K562 (cell line): ENCODE data around the gene COL26A1. TPM values are rescaled to one million over a fixed set of nuclear protein-coding genes. Genes with fewer than 3 reads are reported as not detected.
A peak's percentile ranks its signal among the peaks of the same experiment; 100 is the strongest.

ENCODE experiments used
- ATF2 ChIP-seq: sonication (generic); formaldehyde crosslinking; IDR thresholded peaks from 2 replicates; pipeline ENCODE4 v1.8.1; 2022; ENCODE audit warnings: missing genetic modification reagents
- CC2D1A ChIP-seq: fragments of 450-650 bp; IDR thresholded peaks from 2 replicates; pipeline ENCODE4 v1.6.1; 2017; ENCODE audit warnings: mild to moderate bottlenecking
- CREM ChIP-seq: IDR thresholded peaks from 2 replicates; pipeline ENCODE4 v1.6.1; 2014; ENCODE audit warnings: antibody characterized with exemption, low read depth
- CTBP1 ChIP-seq: fragments of 450-650 bp; IDR thresholded peaks from 2 replicates; pipeline ENCODE4 v1.6.1; 2016; ENCODE audit warnings: borderline replicate concordance
- E2F8 ChIP-seq: fragments of 450-650 bp; IDR thresholded peaks from 2 replicates; pipeline ENCODE4 v1.7.1; 2018; ENCODE audit warnings: mild to moderate bottlenecking, low read depth; ENCODE audit not compliant: partially characterized antibody
- FOXA3 ChIP-seq, 2 experiments: fragments of 450-650 bp in 1 of 2; sonication (generic) in 1 of 2; formaldehyde crosslinking; IDR thresholded peaks in 1 of 2; conservative IDR thresholded peaks in 1 of 2; 2 replicates each; pipeline versions ENCODE4 v1.4.0 to v1.8.0; 2020 to 2022; ENCODE audit warnings: mild to moderate bottlenecking in 2 of 2, missing genetic modification reagents in 1 of 2
- HEY1 ChIP-seq: fragments of 250-450 bp; sonication (Bioruptor Pico); IDR thresholded peaks from 2 replicates; pipeline ENCODE4 v1.5.0; 2020; ENCODE audit warnings: mild to moderate bottlenecking, moderate library complexity, borderline replicate concordance
- JUND ChIP-seq, 2 experiments: IDR thresholded peaks; 2 replicates in 1 of 2; 3 replicates in 1 of 2; pipeline ENCODE4 v1.6.1; 2011; ENCODE audit warnings: borderline replicate concordance in 2 of 2, low read depth in 2 of 2, low read length in 2 of 2, improper control_type of control experiment in 1 of 2, missing biosample characterization in 1 of 2, missing genetic modification characterization in 1 of 2, missing genetic modification reagents in 1 of 2
- LEF1 ChIP-seq: fragments of 450-650 bp; IDR thresholded peaks from 2 replicates; pipeline ENCODE4 v1.6.1; 2016; ENCODE audit warnings: mild to moderate bottlenecking
- MCM3 ChIP-seq: fragments of 450-650 bp; IDR thresholded peaks from 2 replicates; pipeline ENCODE4 v1.6.1; 2016
- NFIC ChIP-seq: fragments of 450-650 bp; IDR thresholded peaks from 2 replicates; pipeline ENCODE4 v1.6.1; 2017; ENCODE audit warnings: mild to moderate bottlenecking, inconsistent platforms
- RBM17 ChIP-seq: fragments of 200-400 bp; formaldehyde crosslinking; IDR thresholded peaks from 2 replicates; pipeline ENCODE4 v1.6.1; 2017; ENCODE audit warnings: low read depth, mild to moderate bottlenecking, low read length, borderline replicate concordance
- SMC3 ChIP-seq: conservative IDR thresholded peaks from 2 replicates; pipeline ENCODE4 v1.6.1; 2011; ENCODE audit warnings: low read depth, low read length, improper control_type of control experiment; ENCODE audit not compliant: insufficient read depth
- TFE3 ChIP-seq: fragments of 450-650 bp; formaldehyde crosslinking; IDR thresholded peaks from 2 replicates; pipeline ENCODE4 v1.4.0; 2020; ENCODE audit warnings: mild to moderate bottlenecking, mixed read lengths
- TOE1 ChIP-seq, 2 experiments: fragments of 450-650 bp in 1 of 2; sonication (generic) in 1 of 2; formaldehyde crosslinking in 1 of 2; IDR thresholded peaks; 2 replicates each; pipeline versions ENCODE4 v1.7.1 to v1.8.0; 2016 to 2022; ENCODE audit warnings: borderline replicate concordance in 2 of 2, mild to moderate bottlenecking in 2 of 2, antibody characterized with exemption in 1 of 2, inconsistent platforms in 1 of 2, low read depth in 1 of 2, missing genetic modification reagents in 1 of 2, moderate library complexity in 1 of 2
- XRCC5 ChIP-seq: fragments of 200-400 bp; formaldehyde crosslinking; IDR thresholded peaks from 2 replicates; pipeline ENCODE4 v1.6.1; 2017; ENCODE audit warnings: low read depth, mild to moderate bottlenecking, low read length
- ZNF224 ChIP-seq: sonication (generic); formaldehyde crosslinking; IDR thresholded peaks from 2 replicates; pipeline ENCODE4 v1.8.0; 2022; ENCODE audit warnings: mild to moderate bottlenecking, missing genetic modification reagents
- polyA plus RNA-seq, 8 experiments: library from polyadenylated mRNA; depleted of rRNA in 4 of 8; stranded (reverse) in 5 of 8; unstranded in 3 of 8; fragments of >200 nt; fragmentation: Nextera tagmentation in 2 of 8; fragmentation: Illumina TruSeq in 1 of 8; extraction: Ambion mirVana in 2 of 8; extraction: Trizol in 1 of 8; gene quantifications; 2 replicates each; pipeline versions ENCODE4 v1.2.1 to v1.2.3, GENCODE V29; 2011 to 2014; ENCODE audit warnings: inconsistent platforms in 1 of 8, missing spikeins in 1 of 8
- total RNA-seq, 7 experiments: library from RNA; depleted of rRNA in 6 of 7; stranded (reverse); fragments of >200 nt in 6 of 7; fragmentation: Illumina TruSeq in 2 of 7; extraction: Trizol in 2 of 7; gene quantifications; 2 replicates each; pipeline versions ENCODE4 v1.2.1 to v1.2.3, GENCODE V29; 2011 to 2021; ENCODE audit warnings: low replicate concordance in 1 of 7
- TF ChIP-seq, protein P1 (sequence below): fragments of 450-650 bp; formaldehyde crosslinking; IDR thresholded peaks from 2 replicates; pipeline ENCODE4 v1.4.0; 2020; ENCODE audit warnings: mild to moderate bottlenecking, moderate library complexity

COL26A1 gene
- total and polyA plus RNA-seq, 9 of the 15 experiments (the other 6 are each of a cell fraction or from before 2014, with no cell fraction given), result 0.04 to 0.39 (median 0.07) TPM; not detected in 5

DNA sequence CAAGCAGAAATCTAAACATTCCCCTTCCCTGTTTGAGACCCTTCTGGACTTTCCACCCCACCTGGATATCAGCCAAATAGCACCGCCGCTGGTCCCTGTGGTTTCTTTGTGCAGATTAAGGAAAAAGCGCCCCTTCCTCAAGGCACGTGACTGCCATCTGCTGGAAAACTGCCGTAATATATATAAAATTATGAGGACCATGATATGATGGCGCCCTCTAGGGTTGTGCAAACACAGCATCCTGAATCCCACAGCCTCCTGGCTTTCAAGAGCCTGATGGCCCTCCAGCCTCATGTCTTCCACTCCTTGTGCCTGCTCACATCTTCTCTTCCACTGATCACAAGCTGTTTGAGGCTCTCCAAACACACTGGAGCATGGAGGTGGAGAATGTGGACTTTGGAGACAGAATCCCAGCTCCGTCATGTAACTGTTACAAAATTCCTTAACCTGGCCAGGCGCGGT, 145.1 kb downstream of the COL26A1 start (continued):
- TF ChIP-seq, protein P1, sequence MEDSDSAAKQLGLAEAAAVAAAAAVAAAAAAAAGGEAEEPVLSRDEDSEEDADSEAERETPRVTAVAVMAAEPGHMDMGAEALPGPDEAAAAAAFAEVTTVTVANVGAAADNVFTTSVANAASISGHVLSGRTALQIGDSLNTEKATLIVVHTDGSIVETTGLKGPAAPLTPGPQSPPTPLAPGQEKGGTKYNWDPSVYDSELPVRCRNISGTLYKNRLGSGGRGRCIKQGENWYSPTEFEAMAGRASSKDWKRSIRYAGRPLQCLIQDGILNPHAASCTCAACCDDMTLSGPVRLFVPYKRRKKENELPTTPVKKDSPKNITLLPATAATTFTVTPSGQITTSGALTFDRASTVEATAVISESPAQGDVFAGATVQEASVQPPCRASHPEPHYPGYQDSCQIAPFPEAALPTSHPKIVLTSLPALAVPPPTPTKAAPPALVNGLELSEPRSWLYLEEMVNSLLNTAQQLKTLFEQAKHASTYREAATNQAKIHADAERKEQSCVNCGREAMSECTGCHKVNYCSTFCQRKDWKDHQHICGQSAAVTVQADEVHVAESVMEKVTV, result peak; percentile 34
- peak; percentile 19; the same call in 1 of the 2 replicates for TF ChIP-seq CTBP1
- peak; percentile 91 for TF ChIP-seq TFE3 (CRISPR knock-in tag)
- peak; percentile 51; the same call in 1 of the 2 replicates for TF ChIP-seq JUND (IDR thresholded peaks at IDR 0.05; ENCODE audit: borderline replicate concordance, low read depth, low read length)
- TF ChIP-seq JUND (tag; IDR thresholded peaks at IDR 0.05; ENCODE audit: borderline replicate concordance, low read depth, low read length), result no peak
- peak; percentile 76; the same call in 1 of the 2 replicates for TF ChIP-seq XRCC5
- TF ChIP-seq RBM17, result no peak
- TF ChIP-seq ZNF224 (CRISPR knock-in tag), result no peak
- peak; percentile 78 for TF ChIP-seq SMC3
- no peak for TF ChIP-seq HEY1 (CRISPR knock-in tag)
- TF ChIP-seq CREM, result peak; percentile 17; the same call in 1 of the 2 replicates
- TF ChIP-seq CC2D1A, result 0 out of 2 replicates have a peak, but pooled peaks have one; percentile 38
- no peak for TF ChIP-seq MCM3
- TF ChIP-seq NFIC, result peak; percentile 88
- TF ChIP-seq E2F8, result no peak
- peak; percentile 89 for TF ChIP-seq TOE1 (IDR thresholded peaks at IDR 0.05; ENCODE audit: borderline replicate concordance)
- no peak for TF ChIP-seq TOE1 (CRISPR knock-in tag; IDR thresholded peaks at IDR 0.05; ENCODE audit: borderline replicate concordance, low read depth)
- TF ChIP-seq LEF1, result no peak
- TF ChIP-seq ATF2, result no peak
- peak in 1 of 2 experiments; percentile 78; a peak in 1 of 4 replicates for TF ChIP-seq FOXA3 (CRISPR knock-in tag; conservative IDR thresholded peaks at IDR 0.05 in 1 of 2, IDR thresholded peaks at IDR 0.05 in 1 of 2)
